H7 (cell line): Measurements from ENCODE around the gene TRIM63. TPM values are rescaled to one million over a fixed set of nuclear protein-coding genes. Genes with fewer than 3 reads are reported as not detected.
A peak's percentile ranks its signal among the peaks of the same experiment; 100 is the strongest.
"Not testable (repeated sequence)": the region's sequence is repeated elsewhere in the genome, so short reads cannot be mapped to it uniquely, and the experiment has no call there.

Experiments
- DNase-seq: peaks from one replicate; pipeline ENCODE4 v3.0.0; 2012
- H3K27me3 ChIP-seq: 2 replicates; pipeline ENCODE4 v1.6.0; 2011; ENCODE audit warnings: mild to moderate bottlenecking, low read length; ENCODE audit not compliant: control insufficient read depth, insufficient read depth
- H3K36me3 ChIP-seq: replicated peaks from 2 replicates; pipeline ENCODE4 v1.5.1; 2011; ENCODE audit warnings: low read length; ENCODE audit not compliant: control insufficient read depth, insufficient read depth
- H3K4me3 ChIP-seq: 2 replicates; pipeline ENCODE4 v1.5.1; 2011; ENCODE audit warnings: low read depth, mild to moderate bottlenecking, control low read depth, low read length, moderate library complexity; ENCODE audit not compliant: insufficient read depth
- total RNA-seq: library from RNA; depleted of rRNA; stranded (reverse); fragments of >200 nt; shearing (Covaris generic); gene quantifications from 2 replicates; pipeline ENCODE4 v1.2.3, GENCODE V29; 2014

TRIM63 gene
- total RNA-seq, 1 experiment from 2014 or later, result 0.07 TPM

- no peak overlapping the region for H3K4me3 ChIP-seq
- no peak for DNase-seq
- H3K27me3 ChIP-seq, result peaks cover 1% of the 10 kb centered on the region; the same call in 1 of the 2 replicates
- H3K36me3 ChIP-seq, result no peaks in the 10 kb centered on the region
These were observed 29.0 kb upstream of the TRIM63 start for GRCh38 chr1:26096471-26096870.

- Histone ChIP-seq H3K4me3 (no peak overlapping the region), H3K36me3 (no peaks in the 10 kb centered on the region), H3K27me3 (peaks cover 1% of the 10 kb centered on the region; the same call in 1 of the 2 replicates)
- DNase-seq, result peak; percentile 87
These were observed 27.4 kb upstream of the TRIM63 start for GRCh38 chr1:26094677-26095383.

- Histone ChIP-seq H3K27me3 (peaks cover 1% of the 10 kb centered on the region; the same call in 1 of the 2 replicates), H3K36me3 (no peaks in the 10 kb centered on the region), H3K4me3 (no peak overlapping the region)
- peak; percentile 36 for DNase-seq
These were observed 26.7 kb upstream of the TRIM63 start for GRCh38 chr1:26094076-26094669.

- H3K4me3 ChIP-seq, H3K27me3 ChIP-seq, H3K36me3 ChIP-seq, DNase-seq: not testable (repeated sequence)
These were observed 26.1 kb upstream of the TRIM63 start for GRCh38 chr1:26093569-26093968.

- Histone ChIP-seq H3K27me3 (peaks cover 1% of the 10 kb centered on the region; the same call in 1 of the 2 replicates), H3K4me3 (no peak overlapping the region), H3K36me3 (no peaks in the 10 kb centered on the region)
- DNase-seq, result no peak
These were observed 25.0 kb upstream of the TRIM63 start for GRCh38 chr1:26092422-26092821.

GRCh38 chr1:26090893-26091292 is 23.5 kb upstream of the TRIM63 start:
- peaks cover 1% of the 10 kb centered on the region; the same call in 1 of the 2 replicates for H3K27me3 ChIP-seq

GRCh38 chr1:26089125-26089524 is 21.7 kb upstream of the TRIM63 start:
- DNase-seq, result no peak
- H3K4me3 ChIP-seq, result no peak overlapping the region
- H3K36me3 ChIP-seq, result no peaks in the 10 kb centered on the region
- peaks cover 1% of the 10 kb centered on the region; the same call in 1 of the 2 replicates for H3K27me3 ChIP-seq

More at GRCh38 chr1:26090893-26091292, 23.5 kb upstream of the TRIM63 start:
- no peaks in the 10 kb centered on the region for H3K36me3 ChIP-seq
- no peak for DNase-seq
- H3K4me3 ChIP-seq, result no peak overlapping the region

GRCh38 chr1:26084844-26085243 is 17.4 kb upstream of the TRIM63 start:
- no peaks in the 10 kb centered on the region for H3K27me3 ChIP-seq
- no peaks in the 10 kb centered on the region for H3K36me3 ChIP-seq
- H3K4me3 ChIP-seq, result no peak overlapping the region
- no peak for DNase-seq

GRCh38 chr1:26084091-26084561 is 16.7 kb upstream of the TRIM63 start:
- Histone ChIP-seq H3K4me3 (no peak overlapping the region), H3K36me3 (no peaks in the 10 kb centered on the region), H3K27me3 (no peaks in the 10 kb centered on the region)
- no peak for DNase-seq

- no peak for DNase-seq
- Histone ChIP-seq H3K36me3 (no peaks in the 10 kb centered on the region), H3K4me3 (no peak overlapping the region), H3K27me3 (no peaks in the 10 kb centered on the region)
These were observed 15.8 kb upstream of the TRIM63 start for GRCh38 chr1:26083208-26083607.

- no peak overlapping the region for H3K4me3 ChIP-seq
- H3K27me3 ChIP-seq, result no peaks in the 10 kb centered on the region
- no peaks in the 10 kb centered on the region for H3K36me3 ChIP-seq
- no peak for DNase-seq
These were observed 14.6 kb upstream of the TRIM63 start for GRCh38 chr1:26082020-26082350.

GRCh38 chr1:26081267-26082019 is 14.0 kb upstream of the TRIM63 start:
- Histone ChIP-seq H3K27me3 (no peaks in the 10 kb centered on the region), H3K4me3 (no peak overlapping the region), H3K36me3 (no peaks in the 10 kb centered on the region)
- no peak for DNase-seq

- no peak overlapping the region for H3K4me3 ChIP-seq
- no peaks in the 10 kb centered on the region; the same call in 1 of the 2 replicates for H3K27me3 ChIP-seq
- no peak for DNase-seq
- H3K36me3 ChIP-seq, result no peaks in the 10 kb centered on the region
These were observed 12.8 kb upstream of the TRIM63 start for GRCh38 chr1:26079960-26080814.

- no peaks in the 10 kb centered on the region for H3K36me3 ChIP-seq
- DNase-seq, result peak; percentile 57
- H3K27me3 ChIP-seq, result no peaks in the 10 kb centered on the region; the same call in 1 of the 2 replicates
- no peak overlapping the region for H3K4me3 ChIP-seq
These were observed 11.7 kb upstream of the TRIM63 start for GRCh38 chr1:26079178-26079563.
